Rectal smooth muscle tissue (tissue), 1 donor: ENCODE data around the gene NEAT1.

Experiments
- H3K27ac ChIP-seq: one replicate; pipeline ENCODE4 v1.7.0; 2013; ENCODE audit warnings: low read depth, low read length, inconsistent platforms
- H3K27me3 ChIP-seq: one replicate; pipeline ENCODE4 v1.7.0; 2013; ENCODE audit warnings: low read length; ENCODE audit not compliant: control insufficient read depth, insufficient read depth
- H3K36me3 ChIP-seq: one replicate; pipeline ENCODE4 v1.7.0; 2013; ENCODE audit warnings: low read length; ENCODE audit not compliant: control insufficient read depth, insufficient read depth
- H3K4me1 ChIP-seq: one replicate; pipeline ENCODE4 v1.7.0; 2013; ENCODE audit warnings: low read length; ENCODE audit not compliant: control insufficient read depth, insufficient read depth
- H3K4me3 ChIP-seq: one replicate; pipeline ENCODE4 v1.7.0; 2013; ENCODE audit warnings: low read length
- H3K9ac ChIP-seq: one replicate; pipeline ENCODE4 v1.7.0; 2013; ENCODE audit warnings: low read length

NEAT1 gene

DNA sequence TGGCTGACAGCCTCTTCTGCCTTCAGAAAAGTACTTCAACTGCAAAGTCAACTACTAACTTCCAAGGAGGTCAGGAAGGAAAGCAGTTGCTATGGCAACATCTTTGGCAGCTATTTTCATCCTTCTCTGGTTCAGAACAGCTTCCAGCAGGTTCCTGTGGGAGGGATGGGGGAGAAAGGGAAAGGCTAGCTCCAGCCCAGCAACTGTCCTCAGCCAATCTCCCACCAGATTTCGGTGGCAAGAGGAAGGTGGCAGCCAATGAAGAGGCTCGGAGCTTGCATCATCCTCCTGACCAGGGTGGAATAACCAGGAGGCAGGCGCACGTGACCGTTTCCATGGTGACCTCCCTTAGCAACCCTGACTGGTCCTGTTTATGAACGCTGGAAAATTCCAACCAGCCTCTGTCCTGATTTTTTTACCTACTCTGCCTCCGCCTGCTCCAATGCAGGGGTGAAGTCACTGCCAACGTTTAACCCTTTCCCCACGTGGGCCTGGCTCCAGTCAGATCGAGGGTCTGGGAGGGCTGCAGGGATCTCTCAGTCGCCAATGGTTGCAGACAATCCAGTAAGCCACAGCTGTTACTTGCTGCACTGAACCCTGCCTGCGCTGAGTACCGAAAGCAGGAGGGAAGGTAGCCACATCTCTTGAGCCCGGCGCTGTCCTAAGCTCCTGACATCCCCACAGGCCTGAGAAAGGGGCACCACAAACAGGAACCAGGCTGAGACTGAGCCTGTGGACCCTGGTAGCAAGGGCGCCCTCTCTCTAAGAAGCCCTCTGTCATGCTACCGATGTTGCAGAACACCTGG, 65.1 kb downstream of the NEAT1 start:
- no peaks in the 10 kb centered on the region for H3K36me3 ChIP-seq
- H3K9ac ChIP-seq: no peak overlapping the region
- peak overlapping the region; percentile 98 for H3K27ac ChIP-seq
- peak overlapping the region; percentile 42 for H3K4me3 ChIP-seq
- H3K4me1 ChIP-seq: peaks cover 68% of the 10 kb centered on the region
- H3K27me3 ChIP-seq: no peaks in the 10 kb centered on the region

DNA sequence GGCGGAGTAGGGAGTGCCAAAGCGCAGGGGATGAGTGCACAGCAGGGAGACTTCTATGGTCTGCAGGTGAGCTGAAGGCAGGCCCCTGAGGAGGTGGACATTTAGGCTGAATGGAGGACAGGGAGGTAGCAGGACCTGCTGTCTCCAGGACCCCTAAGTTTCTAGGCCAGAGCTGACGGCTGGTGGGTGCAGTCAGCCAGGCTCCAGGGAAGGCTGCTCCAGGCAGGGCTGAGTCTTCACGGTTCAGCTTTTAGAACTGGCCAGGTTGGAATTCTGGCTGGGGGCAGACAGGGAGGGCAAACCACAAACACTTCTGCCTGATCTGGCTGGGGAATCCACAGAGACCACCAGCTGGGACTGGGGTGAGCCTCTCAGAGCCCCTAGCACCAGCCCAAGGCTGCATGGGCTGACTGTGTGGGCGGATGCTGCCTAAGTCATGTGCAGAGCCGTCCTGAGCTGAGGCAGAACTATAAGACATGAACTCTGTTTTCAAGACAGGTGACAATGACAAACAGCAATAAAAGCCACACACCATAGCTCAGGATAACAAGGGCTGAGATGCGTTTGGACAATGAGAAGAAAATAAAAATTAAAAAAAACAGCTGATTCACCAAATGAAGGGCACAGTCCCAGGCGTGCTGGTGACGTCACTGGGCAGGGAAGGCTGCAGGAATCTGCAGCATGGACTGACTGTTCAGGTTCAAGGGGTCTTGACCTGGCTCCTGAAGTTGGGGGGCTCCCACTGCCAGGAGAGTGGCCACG, 65.9 kb downstream of the NEAT1 start:
- Histone ChIP-seq H3K27me3 (no peaks in the 10 kb centered on the region), H3K27ac (peak overlapping the region; percentile 97), H3K36me3 (no peaks in the 10 kb centered on the region), H3K4me3 (peak overlapping the region; percentile 42), H3K9ac (no peak overlapping the region), H3K4me1 (peaks cover 76% of the 10 kb centered on the region)

DNA sequence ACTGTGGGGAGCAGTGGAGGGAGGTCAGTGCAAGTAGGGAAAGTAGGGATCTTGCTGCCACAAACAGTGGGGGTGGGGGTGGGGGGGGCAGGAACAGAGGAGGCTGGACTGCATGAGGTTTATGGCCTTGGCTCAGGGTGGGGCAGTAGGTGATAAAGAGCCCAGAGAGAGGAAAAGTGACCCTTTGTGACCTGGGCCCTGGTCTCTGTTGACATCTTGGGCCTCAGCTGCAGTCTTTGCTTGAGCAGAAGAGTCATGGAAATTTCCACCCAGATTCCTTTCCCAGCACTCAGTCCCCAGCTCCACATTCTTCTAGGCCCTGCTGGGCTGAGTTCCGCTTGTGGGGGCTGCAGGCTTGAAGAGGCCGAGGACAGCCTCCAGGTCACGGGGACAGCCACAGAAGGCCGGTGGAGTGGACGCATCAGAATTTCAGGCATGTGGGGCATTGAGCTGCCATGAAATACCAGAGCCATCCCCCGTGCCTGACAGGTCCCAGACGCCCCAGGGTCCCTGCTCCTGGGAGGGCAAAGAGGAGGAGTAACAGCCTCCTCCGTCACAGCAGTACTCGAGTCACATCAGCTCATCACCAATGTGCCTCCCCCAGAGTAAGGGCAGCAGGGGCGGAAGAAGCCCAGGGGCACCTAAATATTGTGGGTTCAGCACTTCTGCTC, 66.6 kb downstream of the NEAT1 start:
- H3K27me3 ChIP-seq: no peaks in the 10 kb centered on the region
- H3K27ac ChIP-seq: peak overlapping the region; percentile 97
- H3K36me3 ChIP-seq: no peaks in the 10 kb centered on the region
- no peak overlapping the region for H3K9ac ChIP-seq
- H3K4me3 ChIP-seq: no peak overlapping the region
- peaks cover 83% of the 10 kb centered on the region for H3K4me1 ChIP-seq

DNA sequence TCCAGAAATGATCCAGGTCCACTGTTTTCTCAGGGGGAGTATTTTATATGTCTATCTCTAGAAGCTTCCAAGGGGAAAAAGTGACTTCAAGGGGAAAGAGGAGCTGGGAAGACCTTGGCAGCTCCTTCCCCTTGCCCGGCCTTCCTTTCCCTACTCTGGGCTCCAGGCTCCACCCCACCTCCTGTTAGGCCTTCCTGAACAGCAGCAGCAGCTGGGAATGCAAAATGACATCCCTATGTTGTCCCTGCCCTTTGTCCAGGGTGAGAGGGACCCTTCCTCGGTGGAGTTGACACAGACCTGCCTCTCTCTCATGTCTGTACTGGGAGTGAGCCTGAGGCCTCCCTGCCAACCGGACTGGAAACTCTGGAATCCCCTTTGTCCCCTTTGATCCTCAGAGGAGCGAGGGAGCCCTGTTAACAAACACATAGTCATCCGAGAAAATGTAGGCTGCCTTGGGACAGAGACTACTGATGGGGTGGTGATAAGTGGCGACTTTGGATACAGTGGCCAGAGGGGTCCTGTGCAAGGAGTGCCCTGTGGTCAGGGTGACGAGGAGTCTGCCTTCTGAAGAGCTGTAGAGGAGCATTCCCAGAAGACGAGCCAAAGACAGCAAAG, 67.2 kb downstream of the NEAT1 start:
- H3K9ac ChIP-seq: no peak overlapping the region
- peaks cover 88% of the 10 kb centered on the region for H3K4me1 ChIP-seq
- H3K27me3 ChIP-seq: no peaks in the 10 kb centered on the region
- H3K4me3 ChIP-seq: peak overlapping the region; percentile 2
- no peaks in the 10 kb centered on the region for H3K36me3 ChIP-seq
- peak overlapping the region; percentile 97 for H3K27ac ChIP-seq

DNA sequence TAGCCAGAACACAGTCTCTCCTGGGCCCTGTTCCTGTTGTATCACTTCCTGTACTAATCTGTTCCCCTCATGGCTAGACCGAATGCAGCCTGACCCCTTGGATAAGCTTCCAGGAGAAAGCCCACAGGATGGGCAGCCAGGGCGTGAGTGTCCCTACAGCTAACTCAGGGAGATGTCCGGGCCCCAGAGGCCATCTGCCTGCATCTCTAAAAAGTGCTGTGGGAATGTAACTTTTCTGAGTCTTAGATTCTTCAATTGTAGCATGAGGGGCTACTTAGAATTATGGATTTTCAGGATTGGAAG, 68.5 kb downstream of the NEAT1 start:
- H3K4me3 ChIP-seq: no peak overlapping the region

DNA sequence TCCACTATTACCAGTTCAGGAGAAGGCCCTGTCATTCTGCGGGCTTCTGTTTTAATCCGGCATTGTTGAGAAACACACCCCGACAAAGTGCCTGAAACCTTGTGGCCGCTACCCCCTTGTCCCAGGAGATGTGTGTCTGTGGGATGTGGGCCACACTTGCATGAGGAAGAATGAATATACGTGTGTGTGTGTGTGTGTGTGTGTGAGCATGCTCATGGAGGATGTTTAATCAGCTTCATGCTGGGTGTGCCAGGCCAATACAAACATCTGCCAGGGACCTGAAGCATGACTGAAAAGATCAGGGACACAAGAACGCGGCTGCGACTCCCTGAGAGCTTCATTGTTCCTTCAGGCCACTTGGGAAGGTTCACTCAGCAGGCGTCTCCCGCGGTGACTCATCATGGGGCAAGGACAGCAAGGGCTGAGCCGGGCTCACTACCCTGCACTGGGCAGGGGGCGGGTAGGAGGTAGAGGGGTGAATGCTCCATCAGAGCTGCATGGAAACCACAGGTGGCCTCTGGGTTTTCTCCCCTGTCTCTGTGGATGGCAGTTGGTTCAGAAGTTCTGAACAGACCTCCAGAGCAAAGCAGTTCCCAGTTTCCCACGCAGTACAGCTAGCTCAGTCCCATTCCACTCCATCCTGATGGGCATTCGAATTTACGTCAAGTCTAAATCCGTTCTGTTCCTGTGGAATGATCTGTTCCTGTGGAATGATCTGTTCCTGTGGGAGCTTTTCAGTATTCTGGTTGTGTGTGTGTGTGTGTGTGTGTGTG, 69.2 kb downstream of the NEAT1 start:
- peaks cover 86% of the 10 kb centered on the region for H3K4me1 ChIP-seq
- H3K4me3 ChIP-seq: peak overlapping the region; percentile 20
- H3K27me3 ChIP-seq: no peaks in the 10 kb centered on the region
- peak overlapping the region; percentile 97 for H3K27ac ChIP-seq
- peak overlapping the region; percentile 59 for H3K9ac ChIP-seq
- no peaks in the 10 kb centered on the region for H3K36me3 ChIP-seq

More for the DNA sequence above, 68.5 kb downstream of the NEAT1 start:
- H3K27ac ChIP-seq: peak overlapping the region; percentile 97
- peaks cover 85% of the 10 kb centered on the region for H3K4me1 ChIP-seq
- H3K27me3 ChIP-seq: no peaks in the 10 kb centered on the region
- no peak overlapping the region for H3K9ac ChIP-seq
- H3K36me3 ChIP-seq: no peaks in the 10 kb centered on the region

DNA sequence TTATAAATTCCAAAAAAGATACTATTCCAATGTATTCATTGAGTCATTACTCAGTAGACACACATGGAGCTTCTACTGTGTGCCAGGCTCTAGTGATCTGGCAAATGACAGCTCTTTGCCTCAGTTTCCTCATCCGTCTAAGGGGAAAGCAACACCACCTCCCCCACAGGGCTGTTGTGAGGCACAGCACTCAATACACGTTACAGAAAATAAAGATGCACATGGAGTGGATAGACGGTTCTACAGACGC, 69.7 kb downstream of the NEAT1 start:
- Histone ChIP-seq H3K4me3 (peak overlapping the region; percentile 20), H3K27ac (peak overlapping the region; percentile 97), H3K36me3 (no peaks in the 10 kb centered on the region), H3K27me3 (no peaks in the 10 kb centered on the region), H3K9ac (peak overlapping the region; percentile 12), H3K4me1 (peaks cover 84% of the 10 kb centered on the region)

DNA sequence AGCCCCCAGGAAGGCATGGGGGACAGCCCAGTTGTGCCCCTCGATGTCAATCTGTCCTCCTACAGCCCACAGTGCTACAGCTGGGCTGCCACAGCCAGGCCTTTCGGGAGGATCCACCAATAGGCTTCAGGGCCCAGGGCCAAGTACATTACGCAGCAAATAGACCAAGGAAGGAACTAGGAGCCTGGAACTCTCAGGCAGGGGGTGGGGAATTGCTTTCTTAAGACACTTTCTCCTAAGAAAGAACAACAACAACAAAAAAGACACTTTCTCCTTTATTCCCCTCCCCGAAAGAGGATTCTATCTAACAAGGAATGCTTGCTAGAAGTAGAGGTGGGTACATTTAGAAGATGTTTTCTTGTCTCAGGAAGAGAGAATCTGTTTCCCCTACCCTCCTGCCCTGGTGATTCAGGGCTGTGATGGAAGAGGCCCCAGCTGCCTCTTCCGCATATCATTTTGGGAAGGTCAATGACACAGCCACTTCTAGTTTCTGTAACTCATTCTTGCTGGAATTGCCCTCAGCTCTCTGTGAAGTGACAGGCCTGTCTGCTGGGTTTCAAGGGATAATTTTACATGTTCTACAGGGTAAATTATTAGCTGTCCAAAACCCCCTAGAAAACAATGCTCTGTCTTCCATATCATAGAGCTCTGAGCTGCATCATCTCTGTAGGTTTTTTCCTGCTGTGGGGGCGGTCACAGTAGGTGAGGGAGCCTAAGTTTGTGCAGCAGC, 70.2 kb downstream of the NEAT1 start:
- no peaks in the 10 kb centered on the region for H3K36me3 ChIP-seq
- H3K9ac ChIP-seq: peak overlapping the region; percentile 12
- H3K27ac ChIP-seq: peak overlapping the region; percentile 97
- H3K4me1 ChIP-seq: peaks cover 82% of the 10 kb centered on the region
- H3K4me3 ChIP-seq: peak overlapping the region; percentile 20
- H3K27me3 ChIP-seq: no peaks in the 10 kb centered on the region

DNA sequence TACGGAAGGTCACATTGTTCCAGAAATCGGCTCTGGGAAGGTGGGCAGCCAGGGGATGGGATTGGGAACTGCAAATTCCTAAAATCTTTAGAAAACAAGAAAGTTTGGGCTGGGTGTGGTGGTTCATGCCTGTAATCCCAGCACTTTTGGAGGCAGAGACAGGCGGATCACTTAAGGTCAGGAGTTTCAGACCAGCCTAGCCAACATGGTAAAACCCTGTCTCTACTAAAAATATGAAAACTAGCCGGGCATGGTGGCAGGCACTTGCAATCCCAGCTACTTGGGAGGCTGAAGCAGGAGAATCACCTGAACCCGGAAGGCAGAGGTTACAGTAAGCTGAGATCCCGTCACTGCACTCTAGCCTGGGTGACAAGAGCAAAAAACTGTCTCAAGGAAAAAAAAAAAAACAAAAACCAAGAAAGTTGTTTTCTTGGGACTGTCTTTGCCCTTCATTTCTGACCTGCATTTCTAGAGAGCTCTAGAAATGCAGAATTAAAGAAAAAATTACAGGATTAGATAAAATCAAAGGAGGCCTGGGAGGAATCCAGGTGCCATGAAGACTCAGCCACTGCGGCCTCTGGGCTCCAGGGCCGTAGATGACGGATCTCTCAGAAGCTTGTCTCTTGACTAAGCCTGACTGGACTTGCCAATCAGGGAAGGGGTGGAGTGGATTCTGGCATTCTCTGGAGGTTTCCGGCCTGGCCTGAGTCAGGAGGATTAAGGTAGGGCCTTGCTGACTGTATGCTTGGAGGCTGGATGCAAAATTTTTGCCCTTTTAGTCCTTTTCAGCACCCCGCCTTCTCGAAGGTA, 71.0 kb downstream of the NEAT1 start:
- Histone ChIP-seq H3K36me3 (no peaks in the 10 kb centered on the region), H3K27me3 (no peaks in the 10 kb centered on the region), H3K9ac (no peak overlapping the region), H3K4me1 (peaks cover 74% of the 10 kb centered on the region), H3K4me3 (peak overlapping the region; percentile 4), H3K27ac (peak overlapping the region; percentile 97)
